LNCaP clone FGC (cell line): ENCODE measurements around the gene LGMN.
A peak's percentile ranks its signal among the peaks of the same experiment; 100 is the strongest.

Experiments
- DNase-seq: peaks from one replicate; pipeline ENCODE4 v3.0.0-alpha.2; 2011; ENCODE audit warnings: low read depth
- H3K4me3 ChIP-seq: 2 replicates; pipeline ENCODE4 v1.5.1; 2011; ENCODE audit warnings: mild to moderate bottlenecking, low read depth, low read length, control low read depth
- CTCF ChIP-seq: IDR thresholded peaks from 2 replicates; pipeline ENCODE4 v1.5.1; 2012; ENCODE audit warnings: mild to moderate bottlenecking; ENCODE audit not compliant: control insufficient read depth, insufficient read depth; ENCODE audit errors: extremely low read depth

Gene LGMN

GRCh38 chr14:92748259-92749016 lies at the start of gene LGMN:
LGMN (minus strand) TSS chr14:92748627; CDS start chr14:92732786, 15,841 bp downstream.
- peak; percentile 87 for DNase-seq
- no peak for TF ChIP-seq CTCF
- peak within 1 kb of the TSS; percentile 87 for H3K4me3 ChIP-seq

DNA sequence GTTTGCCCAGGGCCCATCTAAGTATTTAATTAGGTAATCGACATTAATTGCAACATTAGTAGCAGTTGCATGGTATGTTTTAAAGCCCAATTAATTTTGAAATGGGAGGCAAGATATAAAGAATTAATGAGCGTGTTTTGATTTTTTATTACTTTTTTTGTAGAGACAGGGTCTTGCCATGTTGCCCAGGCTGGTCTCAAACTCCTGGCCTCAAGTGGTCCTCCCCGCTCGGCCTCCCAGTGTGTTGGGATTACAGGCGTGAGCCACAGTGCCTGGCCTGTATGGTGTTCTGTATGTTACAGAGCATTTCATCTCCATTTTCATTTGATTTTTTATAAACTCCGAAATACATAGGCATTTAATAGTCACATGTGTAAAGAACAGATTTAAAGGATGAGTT lies 46.5 kb upstream of the LGMN start:
- TF ChIP-seq CTCF, result no peak
- peak overlapping the region; percentile 100 for H3K4me3 ChIP-seq
- no peak for DNase-seq

DNA sequence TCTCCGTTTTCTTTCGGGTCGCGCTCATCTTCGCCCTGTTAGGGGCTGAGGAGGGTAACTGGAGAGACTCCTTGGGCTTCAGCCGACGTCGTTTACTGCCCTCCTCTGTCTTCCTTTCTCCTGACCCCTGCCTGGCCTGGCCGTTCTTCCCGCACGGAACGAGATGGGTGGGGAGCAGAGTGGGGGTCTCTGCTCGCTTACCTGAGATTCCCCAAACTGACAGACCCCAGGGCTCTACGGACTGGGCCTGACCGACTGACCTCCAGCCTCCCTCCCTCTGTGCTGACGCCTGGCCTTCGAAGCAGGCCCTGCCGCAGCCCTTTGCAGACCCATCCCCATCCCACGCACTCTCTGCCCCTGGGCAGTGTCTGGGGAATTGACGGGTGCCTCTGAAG lies 46.1 kb upstream of the LGMN start:
- no peak for DNase-seq
- TF ChIP-seq CTCF, result no peak
- H3K4me3 ChIP-seq, result peak overlapping the region; percentile 100

DNA sequence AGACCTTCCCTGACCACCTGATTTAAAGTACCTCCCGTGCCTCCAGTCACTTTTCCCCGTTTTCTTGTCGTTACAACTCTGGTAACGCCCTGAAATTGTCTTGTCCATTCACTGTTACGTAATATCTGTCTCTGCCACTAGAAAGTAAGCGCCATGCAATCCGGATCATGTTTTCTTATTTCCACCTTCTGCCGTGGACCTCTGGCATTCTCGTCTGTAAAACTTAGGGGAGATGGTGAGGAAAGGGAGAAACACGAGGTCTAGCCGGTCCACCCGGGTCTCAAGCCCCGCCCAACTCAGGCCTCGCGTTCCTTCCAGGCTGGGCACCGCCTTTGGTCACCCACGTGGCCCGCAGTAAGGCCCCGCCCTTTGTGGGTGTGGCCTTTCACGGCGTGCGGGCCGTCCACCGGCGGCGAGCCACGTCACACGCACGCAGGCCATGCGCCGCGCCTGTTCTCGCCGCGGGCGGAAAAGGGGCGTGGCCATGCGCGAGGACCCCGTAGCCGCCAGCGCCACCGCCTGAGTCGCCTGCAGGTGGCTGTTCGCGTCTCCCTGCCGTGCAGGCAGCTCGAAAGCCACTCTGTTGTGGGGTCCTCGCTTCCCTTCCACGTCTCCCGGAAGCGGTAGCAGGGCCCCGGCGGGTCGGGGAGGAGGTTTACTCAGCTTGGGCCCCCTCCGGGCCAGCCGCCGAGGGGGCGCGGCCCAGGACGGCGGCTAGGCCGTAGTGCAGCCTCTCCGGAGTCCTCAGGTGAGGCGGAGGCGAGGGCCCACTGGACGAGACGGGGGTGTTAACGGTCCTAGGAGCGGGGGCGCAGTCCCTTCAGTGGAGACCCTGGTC lies 45.5 kb upstream of the LGMN start, which contains the start of gene GOLGA5:
Gene GOLGA5 (plus strand): TSS at position 597 of the 838 bp plus-strand sequence. CDS start 3,133 bp downstream, outside the sequence.
- no peak for TF ChIP-seq CTCF

GRCh38 chr14:92792885-92793284 lies 44.5 kb upstream of the LGMN start:
- H3K4me3 ChIP-seq, result peak overlapping the region; percentile 54
- no peak for DNase-seq
- TF ChIP-seq CTCF, result no peak

More for the DNA sequence above, 45.5 kb upstream of the LGMN start, which contains the start of gene GOLGA5:
- peak; percentile 94 for DNase-seq
- H3K4me3 ChIP-seq, result peak within 1 kb of the TSS; percentile 100

GRCh38 chr14:92789457-92790089 lies 41.1 kb upstream of the LGMN start:
- no peak for DNase-seq
- TF ChIP-seq CTCF, result no peak

More at GRCh38 chr14:92789457-92790089, 41.1 kb upstream of the LGMN start:
- no peak overlapping the region for H3K4me3 ChIP-seq
